Epithelial cell of alveolus of lung (primary cell): ENCODE results near the gene SMO. TPM values are rescaled to one million over a fixed set of nuclear protein-coding genes. Genes with fewer than 3 reads are reported as not detected.

Experiments used
- total RNA-seq: library from RNA; depleted of rRNA; stranded (reverse); fragments of >200 nt; gene quantifications from 2 replicates; pipeline ENCODE4 v1.2.1, GENCODE V29; 2015

The SMO gene
- total RNA-seq, result 15.9 and 32.0 TPM in 2 replicates

DNA sequence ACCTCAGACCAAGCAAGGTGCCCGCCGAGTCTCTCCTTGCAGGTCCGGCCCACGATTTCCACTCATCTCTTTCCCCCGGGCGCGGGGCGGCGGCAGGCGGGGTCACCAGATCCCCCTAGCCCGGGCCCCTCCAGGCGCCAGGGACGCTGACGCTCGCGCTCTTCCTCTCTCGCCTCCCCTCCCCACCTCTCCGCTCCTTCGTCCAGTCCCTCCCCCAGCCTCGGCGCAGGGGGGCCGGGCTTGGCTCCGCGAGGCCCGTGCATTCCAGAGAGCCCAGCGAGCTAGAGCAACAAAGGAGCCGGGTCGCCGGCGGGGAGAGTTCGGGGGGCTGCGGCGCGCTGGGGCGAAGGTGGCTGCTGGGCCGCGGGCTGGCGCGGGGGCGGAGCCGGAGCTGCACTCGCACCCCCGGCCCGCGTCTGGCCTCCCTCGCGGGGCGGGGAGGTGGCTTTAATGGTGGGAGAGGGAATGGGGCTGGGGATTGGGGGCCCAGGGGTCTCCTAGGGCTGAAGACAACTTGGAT lies at the start of gene SMO:
Gene SMO, plus strand, starts transcription at position 262 of the 520 bp plus-strand sequence. CDS start 519 bp downstream, outside the sequence.

DNA sequence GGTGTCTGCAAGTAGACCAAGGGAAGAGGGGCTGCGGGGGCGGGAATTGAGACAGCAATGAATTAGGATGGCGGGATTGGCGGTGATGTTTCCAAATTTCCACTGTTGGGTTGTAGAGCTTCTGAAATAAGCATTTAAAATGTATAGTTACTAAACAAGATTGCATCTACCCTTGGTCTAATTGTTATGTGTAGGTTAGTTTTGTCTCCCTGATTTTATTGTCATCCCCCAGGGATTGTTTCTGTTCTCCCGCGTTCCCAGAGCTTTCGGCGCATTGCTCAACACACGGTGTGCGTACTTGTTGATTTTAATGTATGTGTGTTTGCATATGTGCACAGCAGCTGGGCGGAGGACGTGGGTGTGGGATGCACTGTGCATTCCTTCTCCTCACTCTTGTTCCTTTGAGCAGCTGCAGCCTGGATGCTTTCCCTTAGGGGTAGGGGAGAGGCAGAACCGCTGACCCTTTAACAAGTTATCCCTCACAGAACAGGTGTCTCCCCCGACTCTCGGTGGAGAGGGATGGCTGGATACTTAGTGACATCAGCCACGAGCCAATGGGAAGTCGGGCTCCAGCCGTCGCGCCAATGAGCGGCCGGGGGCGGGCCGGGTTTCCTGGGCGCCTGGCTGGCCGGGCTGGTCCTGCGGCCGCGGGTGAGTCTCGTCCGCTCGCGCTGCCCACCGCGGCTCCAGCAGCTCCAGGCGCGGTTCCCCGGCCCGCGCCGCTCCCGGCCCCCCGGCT lies 44.2 kb upstream of the SMO start, which contains the start of gene TSPAN33:
Gene TSPAN33, plus strand, starts transcription at position 613 of the 739 bp plus-strand sequence. CDS start 274 bp downstream, outside the sequence.

DNA sequence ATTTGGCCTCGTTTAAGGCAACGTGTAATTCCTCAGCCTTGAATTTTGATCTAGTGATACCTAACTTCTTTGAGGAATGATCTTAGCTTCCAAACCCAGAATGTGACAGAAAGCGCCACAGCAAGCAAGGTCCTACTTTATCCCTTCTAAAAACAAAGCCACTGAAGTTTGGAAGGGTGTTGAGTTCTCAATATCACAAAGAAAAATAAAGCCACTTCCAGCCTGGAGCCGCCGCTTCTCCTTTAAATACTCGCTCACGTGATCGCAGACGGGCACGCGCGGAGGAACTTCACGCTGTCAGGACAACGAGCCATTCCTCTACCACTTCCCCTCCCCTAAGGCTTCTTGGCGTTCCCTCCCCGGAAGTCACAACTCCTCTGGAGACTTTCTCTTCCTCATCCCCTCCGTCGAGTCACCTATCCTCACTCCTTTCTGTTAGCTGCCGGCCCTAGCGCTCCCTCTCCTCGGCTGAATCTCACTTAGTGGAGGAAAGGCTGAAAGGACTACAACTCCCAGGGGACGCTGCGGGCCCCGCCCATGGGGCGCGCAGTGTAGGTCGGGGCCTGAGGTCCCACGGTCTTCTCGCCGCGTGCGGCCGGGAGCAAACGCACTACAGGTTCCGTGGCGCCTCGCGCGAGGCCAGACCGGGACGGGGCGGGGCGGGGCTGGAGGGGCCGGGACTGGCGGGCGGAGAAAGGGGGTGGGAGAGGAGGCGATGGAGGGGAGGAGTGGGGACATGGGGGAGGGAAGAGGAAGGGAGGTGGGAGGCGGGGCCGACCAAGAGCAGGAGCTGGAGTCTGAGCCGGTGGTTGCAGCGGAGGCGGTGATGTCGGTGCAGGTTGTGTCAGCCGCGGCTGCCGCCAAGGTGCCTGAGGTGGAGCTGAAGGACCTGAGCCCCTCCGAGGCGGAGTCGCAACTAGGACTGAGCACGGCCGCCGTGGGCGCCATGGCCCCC lies 36.1 kb downstream of the SMO start, which contains the start of gene AHCYL2:
Gene AHCYL2, plus strand, starts transcription at position 780 of the 955 bp plus-strand sequence.

Other genes starting within 250 kb of the SMO start
- 34.0 and 38.0 TPM in 2 replicates for gene TNPO3, start 133.5 kb upstream of the SMO start, total RNA-seq
- 0.13 and 1.0 TPM in 2 replicates for gene TSPAN33, start 43.9 kb upstream of the SMO start, total RNA-seq
- gene AHCYL2, start 36.4 kb downstream of the SMO start, total RNA-seq, result 3.0 and 8.9 TPM in 2 replicates
- 2.1 and 3.4 TPM in 2 replicates for gene STRIP2, start 245.8 kb downstream of the SMO start, total RNA-seq